ENCODE measurements around the gene RAPGEF4. TPM values are rescaled to one million over a fixed set of nuclear protein-coding genes. Genes with fewer than 3 reads are reported as not detected.

The RAPGEF4 gene
- total and polyA plus RNA-seq, 2 of the 13 experiments (the other 11 are each of a cell fraction or from before 2014, with no cell fraction given) = 0.78 to 0.91 TPM

DNA sequence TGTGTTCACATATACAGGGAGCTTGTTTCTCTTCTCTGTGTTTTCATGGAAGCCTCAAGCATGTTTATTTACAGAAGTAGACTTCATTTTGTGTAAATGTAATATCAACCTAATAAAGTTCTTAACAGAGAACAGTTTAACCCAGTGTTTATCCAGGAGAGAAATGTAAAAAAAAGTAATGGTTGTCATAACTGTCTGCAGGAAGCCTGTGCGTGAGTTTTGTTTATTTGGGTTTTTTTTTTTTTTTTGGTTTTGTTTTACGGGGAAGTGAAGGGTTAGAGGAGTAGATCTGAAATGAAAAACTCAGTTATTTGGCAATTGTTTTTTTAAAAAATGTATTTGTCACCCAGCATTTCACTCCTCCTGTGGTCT is 124.7 kb downstream of the RAPGEF4 start:
- Histone ChIP-seq H3K4me2 (ENCODE audit: low read depth, low read length) (no peak overlapping the region), H3K4me1 (ENCODE audit: insufficient read depth, low read length) (0 out of 2 replicates have a peak, but pooled peaks cover 9% of the 10 kb centered on the region), H3K9me3 (ENCODE audit: low read length) (no peaks in the 10 kb centered on the region), H3K27me3 (ENCODE audit: control insufficient read depth in 1 of 2, insufficient read depth in 2 of 2, low read length in 2 of 2) (peaks cover 0 to 20% of the 10 kb centered on the region in 2 experiments; a peak in 3 of 5 replicates), H3K27ac (ENCODE audit: extremely low read length, insufficient read depth, low read length) (no peak overlapping the region), H4K20me1 (ENCODE audit: insufficient read depth, low read length) (no peaks in the 10 kb centered on the region), H2AFZ (ENCODE audit: low read length) (no peak overlapping the region), H3K4me3 (replicated peaks in 1 of 3; ENCODE audit: insufficient read depth in 1 of 3, low read depth in 2 of 3, low read length in 3 of 3) (no peak overlapping the region), H3K36me3 (replicated peaks in 1 of 2; ENCODE audit: control insufficient read depth in 1 of 2, insufficient read depth in 2 of 2, low read length in 2 of 2) (no peaks in the 10 kb centered on the region), H3K9ac (ENCODE audit: insufficient read depth, low read depth, low read length) (no peak overlapping the region), H3K79me2 (ENCODE audit: insufficient read depth, low read length) (no peaks in the 10 kb centered on the region)
- DNase-seq (ENCODE audit: low spot score) (no peak), ATAC-seq (no peak), FAIRE-seq (no peak)
- WGBS (ENCODE audit: low lambda C conversion rate) = 29% methylated on average over 2 of the region's 2 CpGs
- ChIA-PET POLR2A (no interaction called here), CTCF (ENCODE audit: low intra/inter-chr PET ratio, low total read pairs) (no interaction called here)
- no TSS peak for BruUV-seq (replicated peaks)
- TF ChIP-seq ZBTB8A (CRISPR knock-in tag; IDR thresholded peaks at IDR 0.05; ENCODE audit: borderline replicate concordance, low read depth) = no peak
- TF ChIP-seq, protein P1, sequence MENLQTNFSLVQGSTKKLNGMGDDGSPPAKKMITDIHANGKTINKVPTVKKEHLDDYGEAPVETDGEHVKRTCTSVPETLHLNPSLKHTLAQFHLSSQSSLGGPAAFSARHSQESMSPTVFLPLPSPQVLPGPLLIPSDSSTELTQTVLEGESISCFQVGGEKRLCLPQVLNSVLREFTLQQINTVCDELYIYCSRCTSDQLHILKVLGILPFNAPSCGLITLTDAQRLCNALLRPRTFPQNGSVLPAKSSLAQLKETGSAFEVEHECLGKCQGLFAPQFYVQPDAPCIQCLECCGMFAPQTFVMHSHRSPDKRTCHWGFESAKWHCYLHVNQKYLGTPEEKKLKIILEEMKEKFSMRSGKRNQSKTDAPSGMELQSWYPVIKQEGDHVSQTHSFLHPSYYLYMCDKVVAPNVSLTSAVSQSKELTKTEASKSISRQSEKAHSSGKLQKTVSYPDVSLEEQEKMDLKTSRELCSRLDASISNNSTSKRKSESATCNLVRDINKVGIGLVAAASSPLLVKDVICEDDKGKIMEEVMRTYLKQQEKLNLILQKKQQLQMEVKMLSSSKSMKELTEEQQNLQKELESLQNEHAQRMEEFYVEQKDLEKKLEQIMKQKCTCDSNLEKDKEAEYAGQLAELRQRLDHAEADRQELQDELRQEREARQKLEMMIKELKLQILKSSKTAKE (CRISPR knock-in tag; IDR thresholded peaks at IDR 0.05; ENCODE audit: borderline replicate concordance) = no peak
- no peak for TF ChIP-seq MEIS2 (CRISPR knock-in tag; IDR thresholded peaks at IDR 0.05)
- no peak for TF ChIP-seq ZBTB3 (CRISPR knock-in tag; IDR thresholded peaks at IDR 0.05; ENCODE audit: borderline replicate concordance, low read depth)
- no peak for TF ChIP-seq HNRNPUL1 (IDR thresholded peaks at IDR 0.05; ENCODE audit: low read depth, low read length)
- no peak for TF ChIP-seq KDM5B (CRISPR knock-in tag; IDR thresholded peaks at IDR 0.05; ENCODE audit: borderline replicate concordance)
- in situ Hi-C loops (cut with HindIII; ENCODE audit: extremely low pct_ligation_motif_present, low pct_unique_long_range_greater_than_20kb) = loop anchor here (5.0 kb wide), 1 partner anchor 72 kb away; no protein-coding TSS in a partner anchor
- intact Hi-C loops (cut with micrococcal nuclease; ENCODE audit: unreplicated experiment) = loop anchor here (5.0 kb wide), 1 partner anchor 162 kb away; no protein-coding TSS in a partner anchor

Data from HepG2 (cell line).